ENCODE results near the gene ADAMTS17. TPM values are rescaled to one million over a fixed set of nuclear protein-coding genes. Genes with fewer than 3 reads are reported as not detected.
"Not testable (repeated sequence)": the region's sequence is repeated elsewhere in the genome, so short reads cannot be mapped to it uniquely, and the experiment has no call there.

Gene ADAMTS17
- total and polyA plus RNA-seq, 2 experiments from 2014 or later = 3.7 to 4.4 TPM

GRCh38 chr15:100092034-100092433, 249.7 kb downstream of the ADAMTS17 start:
- Histone ChIP-seq H3K9me3 (ENCODE audit: low read depth) (no peaks in the 10 kb centered on the region), H4K20me1 (ENCODE audit: insufficient read depth, poor library complexity, severe bottlenecking) (no peaks in the 10 kb centered on the region), H2AFZ (no peak overlapping the region), H3K4me3 (no peak overlapping the region), H3K36me3 (replicated peaks; ENCODE audit: insufficient read depth, low read depth) (no peaks in the 10 kb centered on the region), H3K4me1 (ENCODE audit: insufficient read depth) (no peaks in the 10 kb centered on the region), H3K27ac (no peak overlapping the region), H3K27me3 (no peaks in the 10 kb centered on the region), H3K9me2 (replicated peaks; ENCODE audit: insufficient read depth) (no peaks in the 10 kb centered on the region), H3K4me2 (no peak overlapping the region), H3K79me2 (no peaks in the 10 kb centered on the region)
- WGBS (ENCODE audit: low lambda C conversion rate, missing lambda C conversion rate) = 53% methylated on average over 9 of the region's 9 CpGs
- TF ChIP-seq EZH2phosphoT487 (IDR thresholded peaks at IDR 0.05; ENCODE audit: low read depth, severe bottlenecking, unreplicated experiment) = no peak
- no peak for TF ChIP-seq EZH2 (IDR thresholded peaks at IDR 0.05; ENCODE audit: borderline replicate concordance)
- no peak for TF ChIP-seq CTCF (IDR thresholded peaks at IDR 0.05; ENCODE audit: poor library complexity)
- no peak for DNase-seq (ENCODE audit: low spot score)

- Histone ChIP-seq H3K4me2 (no peak overlapping the region), H2AFZ (no peak overlapping the region), H4K20me1 (ENCODE audit: insufficient read depth, poor library complexity, severe bottlenecking) (no peaks in the 10 kb centered on the region), H3K36me3 (replicated peaks; ENCODE audit: insufficient read depth, low read depth) (no peaks in the 10 kb centered on the region), H3K4me1 (ENCODE audit: insufficient read depth) (no peaks in the 10 kb centered on the region), H3K27me3 (no peaks in the 10 kb centered on the region), H3K9me2 (replicated peaks; ENCODE audit: insufficient read depth) (no peaks in the 10 kb centered on the region), H3K79me2 (no peaks in the 10 kb centered on the region), H3K4me3 (no peak overlapping the region), H3K27ac (no peak overlapping the region), H3K9me3 (ENCODE audit: low read depth) (no peaks in the 10 kb centered on the region)
- DNase-seq (ENCODE audit: low spot score) = no peak
- TF ChIP-seq EZH2 (IDR thresholded peaks at IDR 0.05; ENCODE audit: borderline replicate concordance) (no peak), CTCF (IDR thresholded peaks at IDR 0.05; ENCODE audit: poor library complexity) (no peak), EZH2phosphoT487 (IDR thresholded peaks at IDR 0.05; ENCODE audit: low read depth, severe bottlenecking, unreplicated experiment) (no peak)
- 79% methylated on average over 11 of the region's 11 CpGs for WGBS (ENCODE audit: low lambda C conversion rate, missing lambda C conversion rate)
These were observed 251.4 kb downstream of the ADAMTS17 start for GRCh38 chr15:100090411-100090810.

GRCh38 chr15:100084042-100084821, 257.5 kb downstream of the ADAMTS17 start:
- not testable (repeated sequence) for H3K27me3 ChIP-seq; H3K9me3 ChIP-seq (ENCODE audit: low read depth); H3K27ac ChIP-seq; DNase-seq (ENCODE audit: low spot score); H3K9me2 ChIP-seq (replicated peaks; ENCODE audit: insufficient read depth); H3K4me1 ChIP-seq (ENCODE audit: insufficient read depth); H3K79me2 ChIP-seq; H3K4me2 ChIP-seq; H2AFZ ChIP-seq; H4K20me1 ChIP-seq (ENCODE audit: insufficient read depth, poor library complexity, severe bottlenecking); H3K36me3 ChIP-seq (replicated peaks; ENCODE audit: insufficient read depth, low read depth); H3K4me3 ChIP-seq
- whole genome bisulfite sequencing (ENCODE audit: low lambda C conversion rate, missing lambda C conversion rate) = 73% methylated on average over 17 of the region's 17 CpGs

GRCh38 chr15:100083572-100083971, 258.2 kb downstream of the ADAMTS17 start:
- H3K9me2 ChIP-seq (replicated peaks; ENCODE audit: insufficient read depth) = no peaks in the 10 kb centered on the region
- no peak for TF ChIP-seq EZH2phosphoT487 (IDR thresholded peaks at IDR 0.05; ENCODE audit: low read depth, severe bottlenecking, unreplicated experiment)
- TF ChIP-seq CTCF (IDR thresholded peaks at IDR 0.05; ENCODE audit: poor library complexity) = no peak
- TF ChIP-seq EZH2 (IDR thresholded peaks at IDR 0.05; ENCODE audit: borderline replicate concordance) = no peak
- H3K79me2 ChIP-seq = no peaks in the 10 kb centered on the region
- no peak for DNase-seq (ENCODE audit: low spot score)
- no peaks in the 10 kb centered on the region for H3K27me3 ChIP-seq
- no peak overlapping the region for H3K4me2 ChIP-seq
- H4K20me1 ChIP-seq (ENCODE audit: insufficient read depth, poor library complexity, severe bottlenecking) = no peaks in the 10 kb centered on the region
- no peak overlapping the region for H3K4me3 ChIP-seq
- no peaks in the 10 kb centered on the region for H3K4me1 ChIP-seq (ENCODE audit: insufficient read depth)
- no peak overlapping the region for H2AFZ ChIP-seq
- no peak overlapping the region for H3K27ac ChIP-seq
- no peaks in the 10 kb centered on the region for H3K9me3 ChIP-seq (ENCODE audit: low read depth)
- WGBS (ENCODE audit: low lambda C conversion rate, missing lambda C conversion rate) = 98% methylated on average over 2 of the region's 2 CpGs
- H3K36me3 ChIP-seq (replicated peaks; ENCODE audit: insufficient read depth, low read depth) = no peaks in the 10 kb centered on the region

Data from hepatocyte (in vitro differentiated cells).